ENCODE measurements around the gene C1QTNF8. TPM values are rescaled to one million over a fixed set of nuclear protein-coding genes. Genes with fewer than 3 reads are reported as not detected.

C1QTNF8 gene
- total and polyA plus RNA-seq, 5 donors from 2014 or later, result not detected

- Histone ChIP-seq H3K36me3 (ENCODE audit: control insufficient read depth, insufficient read depth, low read length) (no peaks in the 10 kb centered on the region), H3K27me3 (ENCODE audit: control insufficient read depth, insufficient read depth, low read length) (no peaks in the 10 kb centered on the region), H3K27ac (ENCODE audit: insufficient read depth, low read length, poor library complexity, severe bottlenecking) (no peak overlapping the region), H3K9me3 (ENCODE audit: control insufficient read depth in 2 of 2, low read length in 2 of 2) (no peaks in the 10 kb centered on the region), H3K4me3 (ENCODE audit: low read depth, low read length) (no peak overlapping the region), H3K4me1 (ENCODE audit: control insufficient read depth, insufficient read depth, low read length, poor library complexity, severe bottlenecking) (no peaks in the 10 kb centered on the region)
- no peaks in the 10 kb centered on the region for H3K36me3 Mint-ChIP-seq
- no peak overlapping the region for H3K27ac Mint-ChIP-seq
- H3K27me3 Mint-ChIP-seq, result no peaks in the 10 kb centered on the region
- DNase-seq (no peak), ATAC-seq (ENCODE audit: low read depth in 2 of 2) (no peak)
- H3K4me3 Mint-ChIP-seq, result no peak overlapping the region
- peaks cover 0 to 2% (median 0%) of the 10 kb centered on the region in 7 donors for H3K9me3 Mint-ChIP-seq
- peaks cover 0 to 4% (median 0%) of the 10 kb centered on the region in 4 donors for H3K4me1 Mint-ChIP-seq
Observed at GRCh38 chr16:1042049-1042744, 53.8 kb downstream of the C1QTNF8 start.

- no peaks in the 10 kb centered on the region for H3K36me3 Mint-ChIP-seq
- H3K27ac Mint-ChIP-seq, result no peak overlapping the region
- no peak overlapping the region for H3K4me3 ChIP-seq (ENCODE audit: low read depth, low read length)
- DNase-seq (no peak), ATAC-seq (ENCODE audit: low read depth in 2 of 2) (no peak)
- H3K4me1 Mint-ChIP-seq, result peaks cover 0 to 4% (median 0%) of the 10 kb centered on the region in 4 donors
- no peaks in the 10 kb centered on the region for H3K9me3 ChIP-seq (ENCODE audit: control insufficient read depth in 2 of 2, low read length in 2 of 2)
- H3K27me3 ChIP-seq (ENCODE audit: control insufficient read depth, insufficient read depth, low read length), result no peaks in the 10 kb centered on the region
- no peak overlapping the region for H3K4me3 Mint-ChIP-seq
- no peak overlapping the region for H3K27ac ChIP-seq (ENCODE audit: insufficient read depth, low read length, poor library complexity, severe bottlenecking)
- peaks cover 0 to 2% (median 0%) of the 10 kb centered on the region in 7 donors for H3K9me3 Mint-ChIP-seq
- H3K27me3 Mint-ChIP-seq, result no peaks in the 10 kb centered on the region
- H3K36me3 ChIP-seq (ENCODE audit: control insufficient read depth, insufficient read depth, low read length), result no peaks in the 10 kb centered on the region
- no peaks in the 10 kb centered on the region for H3K4me1 ChIP-seq (ENCODE audit: control insufficient read depth, insufficient read depth, low read length, poor library complexity, severe bottlenecking)
Observed at GRCh38 chr16:1040346-1040745, 55.7 kb downstream of the C1QTNF8 start.

GRCh38 chr16:1039762-1040161 is 56.3 kb downstream of the C1QTNF8 start:
- no peaks in the 10 kb centered on the region for H3K9me3 ChIP-seq (ENCODE audit: control insufficient read depth in 2 of 2, low read length in 2 of 2)
- DNase-seq (no peak), ATAC-seq (ENCODE audit: low read depth in 2 of 2) (no peak)
- H3K36me3 Mint-ChIP-seq, result no peaks in the 10 kb centered on the region
- no peak overlapping the region for H3K27ac ChIP-seq (ENCODE audit: insufficient read depth, low read length, poor library complexity, severe bottlenecking)
- no peaks in the 10 kb centered on the region for H3K27me3 Mint-ChIP-seq
- H3K4me1 Mint-ChIP-seq, result peaks cover 0 to 4% (median 0%) of the 10 kb centered on the region in 4 donors
- H3K4me3 Mint-ChIP-seq, result no peak overlapping the region
- H3K36me3 ChIP-seq (ENCODE audit: control insufficient read depth, insufficient read depth, low read length), result no peaks in the 10 kb centered on the region
- no peaks in the 10 kb centered on the region for H3K4me1 ChIP-seq (ENCODE audit: control insufficient read depth, insufficient read depth, low read length, poor library complexity, severe bottlenecking)
- peaks cover 0 to 2% (median 0%) of the 10 kb centered on the region in 7 donors for H3K9me3 Mint-ChIP-seq
- H3K4me3 ChIP-seq (ENCODE audit: low read depth, low read length), result no peak overlapping the region
- no peak overlapping the region for H3K27ac Mint-ChIP-seq
- H3K27me3 ChIP-seq (ENCODE audit: control insufficient read depth, insufficient read depth, low read length), result no peaks in the 10 kb centered on the region

- Histone ChIP-seq H3K4me1 (ENCODE audit: control insufficient read depth, insufficient read depth, low read length, poor library complexity, severe bottlenecking) (no peaks in the 10 kb centered on the region), H3K9me3 (ENCODE audit: control insufficient read depth in 2 of 2, low read length in 2 of 2) (no peaks in the 10 kb centered on the region), H3K36me3 (ENCODE audit: control insufficient read depth, insufficient read depth, low read length) (no peaks in the 10 kb centered on the region), H3K4me3 (ENCODE audit: low read depth, low read length) (no peak overlapping the region), H3K27ac (ENCODE audit: insufficient read depth, low read length, poor library complexity, severe bottlenecking) (no peak overlapping the region), H3K27me3 (ENCODE audit: control insufficient read depth, insufficient read depth, low read length) (no peaks in the 10 kb centered on the region)
- H3K27me3 Mint-ChIP-seq, result no peaks in the 10 kb centered on the region
- no peaks in the 10 kb centered on the region for H3K36me3 Mint-ChIP-seq
- peaks cover 0 to 4% (median 0%) of the 10 kb centered on the region in 4 donors for H3K4me1 Mint-ChIP-seq
- DNase-seq (no peak), ATAC-seq (ENCODE audit: low read depth in 2 of 2) (no peak)
- H3K9me3 Mint-ChIP-seq, result peaks cover 0 to 2% (median 0%) of the 10 kb centered on the region in 7 donors
- no peak overlapping the region for H3K4me3 Mint-ChIP-seq
- H3K27ac Mint-ChIP-seq, result no peak overlapping the region
Observed at GRCh38 chr16:1038932-1039331, 57.1 kb downstream of the C1QTNF8 start.

Other genes starting within 250 kb of the C1QTNF8 start
- 40.0 TPM for gene LMF1, start 125.3 kb downstream of the C1QTNF8 start, total RNA-seq
- gene LMF1, start 125.3 kb downstream of the C1QTNF8 start, polyA plus RNA-seq, result 10 to 100 TPM in 3 of 4 donors, 1 to 10 TPM in 1; 9.9 to 12.9 (median 11.3) TPM
- 1.1 TPM for gene SOX8, start 114.5 kb downstream of the C1QTNF8 start, total RNA-seq
- gene SOX8, start 114.5 kb downstream of the C1QTNF8 start, polyA plus RNA-seq, result under 1 TPM; 0.16 to 0.53 (median 0.24) TPM
- gene SSTR5, start 23.5 kb downstream of the C1QTNF8 start, total RNA-seq, result not detected
- gene SSTR5, start 23.5 kb downstream of the C1QTNF8 start, polyA plus RNA-seq, result not detected
- gene CACNA1H, start 56.9 kb upstream of the C1QTNF8 start, total RNA-seq, result 4.2 TPM
- under 1 TPM in 3 of 4 donors, not detected in 1; 0.37 to 0.63 (median 0.38) TPM for gene CACNA1H, start 56.9 kb upstream of the C1QTNF8 start, polyA plus RNA-seq
- not detected for gene TPSG1, start 129.0 kb upstream of the C1QTNF8 start, total RNA-seq
- gene TPSG1, start 129.0 kb upstream of the C1QTNF8 start, polyA plus RNA-seq, result not detected
- gene TPSB2, start 133.9 kb upstream of the C1QTNF8 start, total RNA-seq, result not detected
- not detected for gene TPSB2, start 133.9 kb upstream of the C1QTNF8 start, polyA plus RNA-seq
- not detected for gene TPSAB1, start 144.5 kb upstream of the C1QTNF8 start, total RNA-seq
- gene TPSAB1, start 144.5 kb upstream of the C1QTNF8 start, polyA plus RNA-seq, result not detected
- gene TPSD1, start 159.8 kb upstream of the C1QTNF8 start, total RNA-seq, result not detected
- not detected for gene TPSD1, start 159.8 kb upstream of the C1QTNF8 start, polyA plus RNA-seq
- 205 TPM for gene UBE2I, start 213.4 kb upstream of the C1QTNF8 start, total RNA-seq
- 100 to 1,000 TPM in 1 of 4 donors, 10 to 100 TPM in 3; 75.5 to 124 (median 89.6) TPM for gene UBE2I, start 213.4 kb upstream of the C1QTNF8 start, polyA plus RNA-seq
- gene BAIAP3, start 237.4 kb upstream of the C1QTNF8 start, total RNA-seq, result 3.1 TPM
- gene BAIAP3, start 237.4 kb upstream of the C1QTNF8 start, polyA plus RNA-seq, result under 1 TPM; 0.11 to 0.79 (median 0.27) TPM